Body of pancreas (tissue), 4 donors: ENCODE data around the gene ZNF563. TPM values are rescaled to one million over a fixed set of nuclear protein-coding genes. Genes with fewer than 3 reads are reported as not detected.
A peak's percentile ranks its signal among the peaks of the same experiment; 100 is the strongest.

Experiments
- ATAC-seq: fragments of 150-250 bp; one replicate; pipeline ENCODE4 v1.9.1; 2016
- DNase-seq, 4 donors: peaks; one replicate each; pipeline ENCODE4 v3.0.0-alpha.2; 2019
- H3K27ac ChIP-seq, 4 donors: fragments of 200-600 bp; sonication (generic); 1 replicate in 3 of 4; 2 replicates in 1 of 4; pipeline versions ENCODE4 v1.5.1 to v1.6.1; 2016 to 2019; ENCODE audit warnings: mild to moderate bottlenecking in 1 of 4, mixed read lengths in 1 of 4, moderate library complexity in 1 of 4
- H3K27me3 ChIP-seq, 2 donors: fragments of 200-600 bp; sonication (generic); one replicate each; pipeline ENCODE4 v1.6.0; 2016; ENCODE audit warnings: mild to moderate bottlenecking in 1 of 2
- H3K36me3 ChIP-seq, 2 donors: fragments of 200-600 bp; sonication (generic); replicated peaks in 1 of 2; 2 replicates each; pipeline ENCODE4 v1.5.1; 2016; ENCODE audit warnings: low read depth in 2 of 2; ENCODE audit not compliant: insufficient read depth in 1 of 2
- H3K4me1 ChIP-seq: fragments of 200-600 bp; sonication (generic); one replicate; pipeline ENCODE4 v1.6.0; 2016
- H3K4me3 ChIP-seq, 2 donors: fragments of 200-600 bp; sonication (generic); 1 replicate in 1 of 2; 2 replicates in 1 of 2; pipeline ENCODE4 v1.5.1; 2016 to 2019
- H3K9me3 ChIP-seq, 3 donors: fragments of 200-600 bp; sonication (generic); 1 replicate in 2 of 3; 2 replicates in 1 of 3; pipeline ENCODE4 v1.5.1; 2016
- CTCF ChIP-seq, 7 experiments: fragments of 450-650 bp in 4 of 7; fragments of 200-600 bp in 3 of 7; sonication (generic) in 3 of 7; IDR thresholded peaks; one replicate each; pipeline ENCODE4 v1.5.1; 2016 to 2019; ENCODE audit warnings: antibody characterized with exemption in 7 of 7
- POLR2A ChIP-seq, 3 donors: fragments of 450-650 bp; IDR thresholded peaks; one replicate each; pipeline ENCODE4 v1.6.1; 2016; ENCODE audit warnings: antibody characterized with exemption in 3 of 3, mild to moderate bottlenecking in 2 of 3
- WGBS, 2 donors: methylation state at CpG; one replicate each; pipeline ENCODE4 v1.1.5; 2017; 5-methylcytosine and 5-hydroxymethylcytosine counted together
- intact Hi-C: fragments of 100-400 bp; cut with DNase I; formaldehyde crosslinking; loops from one replicate; pipeline ENCODE4 v1.15.1; 2023
- total RNA-seq, 2 donors: library from RNA; depleted of rRNA; stranded (reverse); fragments of >200 nt; gene quantifications; one replicate each; pipeline ENCODE4 v1.1.0, GENCODE V29; 2016

The ZNF563 gene
- total RNA-seq: 1 to 10 TPM in 1 of 2 donors, under 1 TPM in 1; 0.99 to 6.0 TPM

- Histone ChIP-seq H3K27me3 (no peaks in the 10 kb centered on the region), H3K36me3 (no peaks in the 10 kb centered on the region), H3K27ac (peak within 1 kb of the TSS; percentile 75 to 93 (median 88)), H3K9me3 (no peaks in the 10 kb centered on the region), H3K4me1 (peaks cover 29% of the 10 kb centered on the region), H3K4me3 (peak within 1 kb of the TSS; percentile 24 to 72)
- WGBS, 2 donors: 1 to 9% methylated on average over 4 to 55 of the region's 55 CpGs
- TF ChIP-seq POLR2A (IDR thresholded peaks at IDR 0.05): peak; percentile 63 to 90 (median 89)
- no peak for TF ChIP-seq CTCF (IDR thresholded peaks at IDR 0.05)
- DNase-seq (peak; percentile 98 to 99 (median 98)), ATAC-seq (peak; percentile 98)
- intact Hi-C loops: no loop called here
These were observed at the start of gene ZNF563 for GRCh38 chr19:12333162-12334159. ZNF563 (minus strand) TSS chr19:12333633; CDS start chr19:12333482, 151 bp downstream.

GRCh38 chr19:12380444-12380737, 47.0 kb upstream of the ZNF563 start:
- ATAC-seq (no peak), DNase-seq (no peak)
- Histone ChIP-seq H3K4me3 (no peak overlapping the region), H3K4me1 (no peaks in the 10 kb centered on the region), H3K9me3 (peaks cover 0 to 10% (median 2%) of the 10 kb centered on the region in 3 donors), H3K27ac (no peak overlapping the region), H3K36me3 (no peaks in the 10 kb centered on the region), H3K27me3 (no peaks in the 10 kb centered on the region)
- intact Hi-C loops: no loop called here
- TF ChIP-seq POLR2A (IDR thresholded peaks at IDR 0.05): no peak
- no peak for TF ChIP-seq CTCF (IDR thresholded peaks at IDR 0.05)
- WGBS, 2 donors: 91 to 93% methylated on average over 2 of the region's 2 CpGs

DNA sequence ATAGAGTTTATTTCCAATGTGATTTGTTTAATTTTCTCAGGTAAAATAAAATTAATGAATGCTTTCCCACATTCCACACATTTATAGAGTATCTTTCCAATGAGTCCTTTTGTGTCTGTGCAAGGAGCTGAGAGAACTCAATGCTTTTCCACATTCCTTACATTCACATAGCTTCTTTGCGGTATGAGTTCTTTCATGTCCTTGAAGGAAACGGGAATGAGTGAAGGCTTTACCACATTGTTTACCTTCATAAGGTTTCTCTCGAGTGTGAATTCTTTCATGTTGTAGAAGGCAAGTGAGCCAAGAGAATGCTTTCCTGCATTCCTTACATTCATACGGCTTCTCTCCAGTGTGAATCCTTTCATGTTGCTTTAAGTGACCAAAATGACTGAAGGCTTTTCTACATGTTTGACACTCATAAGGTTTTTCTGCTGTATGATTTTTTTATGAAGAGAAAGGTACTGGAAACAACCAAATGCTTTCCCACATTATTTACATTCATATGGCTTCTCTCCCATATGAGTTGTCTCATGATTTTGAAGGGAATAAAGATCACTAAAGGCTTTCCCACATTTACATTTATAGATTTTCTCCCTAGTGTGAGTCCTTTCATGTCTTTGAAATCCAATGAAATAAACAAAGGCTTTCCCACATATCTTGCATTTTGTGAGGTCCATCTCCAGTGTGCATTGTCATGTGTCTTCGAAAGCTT, 46.5 kb upstream of the ZNF563 start:
- intact Hi-C loops: no loop called here
- H3K9me3 ChIP-seq: peaks cover 0 to 10% (median 2%) of the 10 kb centered on the region in 3 donors
- no peak overlapping the region for H3K27ac ChIP-seq
- WGBS, 2 donors: 91 to 92% methylated on average over 5 of the region's 5 CpGs
- no peak for ATAC-seq
- H3K36me3 ChIP-seq: no peaks in the 10 kb centered on the region
- TF ChIP-seq CTCF (IDR thresholded peaks at IDR 0.05) (no peak), POLR2A (IDR thresholded peaks at IDR 0.05) (no peak)
- no peaks in the 10 kb centered on the region for H3K27me3 ChIP-seq
- no peak overlapping the region for H3K4me3 ChIP-seq
- DNase-seq: no peak
- H3K4me1 ChIP-seq: no peaks in the 10 kb centered on the region

- H3K4me1 ChIP-seq: no peaks in the 10 kb centered on the region
- no peak for DNase-seq
- no peaks in the 10 kb centered on the region for H3K9me3 ChIP-seq
- H3K27me3 ChIP-seq: no peaks in the 10 kb centered on the region
- no peak overlapping the region for H3K27ac ChIP-seq
- intact Hi-C loops: no loop called here
- no peak for ATAC-seq
- no peak overlapping the region for H3K4me3 ChIP-seq
- 90 to 100% methylated on average over 1 of the region's 1 CpG for WGBS, 2 donors
- no peaks in the 10 kb centered on the region for H3K36me3 ChIP-seq
- TF ChIP-seq POLR2A (IDR thresholded peaks at IDR 0.05) (no peak), CTCF (IDR thresholded peaks at IDR 0.05) (no peak)
These were observed 40.6 kb upstream of the ZNF563 start for GRCh38 chr19:12374026-12374425.
